Upper lobe of left lung (tissue), 4 donors: ENCODE results near the gene DACT1.

Experiments
- EP300 ChIP-seq, 4 donors: sonication (generic); formaldehyde crosslinking; IDR thresholded peaks; one replicate each; pipeline ENCODE4 v1.5.1; 2017; ENCODE audit warnings: antibody characterized with exemption in 4 of 4, control low read depth in 2 of 4
- POLR2A ChIP-seq, 4 donors: fragments of 450-650 bp; IDR thresholded peaks; one replicate each; pipeline ENCODE4 v1.5.1; 2016 to 2017; ENCODE audit warnings: antibody characterized with exemption in 4 of 4, mild to moderate bottlenecking in 2 of 4
- POLR2AphosphoS5 ChIP-seq, 2 donors: sonication (generic); formaldehyde crosslinking; IDR thresholded peaks; one replicate each; pipeline ENCODE4 v1.5.1; 2017; ENCODE audit warnings: antibody characterized with exemption in 2 of 2
- TF ChIP-seq, protein P1 (sequence below), 6 experiments: fragments of 450-650 bp in 4 of 6; fragments of 200-600 bp in 2 of 6; sonication (generic) in 2 of 6; IDR thresholded peaks; one replicate each; pipeline ENCODE4 v1.5.1; 2016 to 2019; ENCODE audit warnings: antibody characterized with exemption in 6 of 6

DNA sequence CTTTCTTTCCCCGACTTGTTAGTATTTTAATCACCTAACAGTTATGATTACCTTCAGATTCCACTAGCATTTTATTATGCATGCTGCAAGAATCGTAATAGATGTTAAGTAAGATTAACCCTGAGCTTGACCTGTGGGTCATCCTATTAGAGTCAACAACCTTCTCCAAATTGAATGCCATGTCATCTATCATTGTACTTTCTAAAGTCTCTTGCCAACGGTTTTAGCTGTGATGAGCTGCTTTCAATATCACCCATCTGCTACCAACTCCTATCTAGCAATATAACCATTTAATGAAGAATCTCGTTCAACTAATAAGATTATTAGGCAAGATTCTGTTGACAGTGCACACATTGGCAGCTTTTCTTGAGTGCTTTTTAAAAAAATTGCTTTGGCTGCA, 33.7 kb downstream of the DACT1 start:
- TF ChIP-seq, protein P1, sequence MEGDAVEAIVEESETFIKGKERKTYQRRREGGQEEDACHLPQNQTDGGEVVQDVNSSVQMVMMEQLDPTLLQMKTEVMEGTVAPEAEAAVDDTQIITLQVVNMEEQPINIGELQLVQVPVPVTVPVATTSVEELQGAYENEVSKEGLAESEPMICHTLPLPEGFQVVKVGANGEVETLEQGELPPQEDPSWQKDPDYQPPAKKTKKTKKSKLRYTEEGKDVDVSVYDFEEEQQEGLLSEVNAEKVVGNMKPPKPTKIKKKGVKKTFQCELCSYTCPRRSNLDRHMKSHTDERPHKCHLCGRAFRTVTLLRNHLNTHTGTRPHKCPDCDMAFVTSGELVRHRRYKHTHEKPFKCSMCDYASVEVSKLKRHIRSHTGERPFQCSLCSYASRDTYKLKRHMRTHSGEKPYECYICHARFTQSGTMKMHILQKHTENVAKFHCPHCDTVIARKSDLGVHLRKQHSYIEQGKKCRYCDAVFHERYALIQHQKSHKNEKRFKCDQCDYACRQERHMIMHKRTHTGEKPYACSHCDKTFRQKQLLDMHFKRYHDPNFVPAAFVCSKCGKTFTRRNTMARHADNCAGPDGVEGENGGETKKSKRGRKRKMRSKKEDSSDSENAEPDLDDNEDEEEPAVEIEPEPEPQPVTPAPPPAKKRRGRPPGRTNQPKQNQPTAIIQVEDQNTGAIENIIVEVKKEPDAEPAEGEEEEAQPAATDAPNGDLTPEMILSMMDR (IDR thresholded peaks at IDR 0.05) = no peak
- TF ChIP-seq EP300 (IDR thresholded peaks at IDR 0.05) (no peak), POLR2A (IDR thresholded peaks at IDR 0.05) (no peak), POLR2AphosphoS5 (IDR thresholded peaks at IDR 0.05) (no peak)
